HEK293T (cell line): Measurements from ENCODE around the gene CNPY3.

Source experiments
- CTCF ChIA-PET: fragments of 350-600 bp; formaldehyde crosslinking; extraction: SDS; loops from one replicate; lab custom pipeline; 2021; ENCODE audit warnings: antibody characterized with exemption, inconsistent platforms; lab: Yijun Ruan, JAX
- POLR2A ChIA-PET: fragments of 350-600 bp; formaldehyde crosslinking; extraction: SDS; loops from one replicate; lab custom pipeline; 2020; ENCODE audit warnings: antibody characterized with exemption, inconsistent platforms; lab: Yijun Ruan, JAX
- DNase-seq: peaks from one replicate; pipeline ENCODE4 v3.0.0; 2012; ENCODE audit warnings: mixed read lengths; ENCODE audit errors: extremely low spot score
- ARNT ChIP-seq: fragments of 450-650 bp; IDR thresholded peaks from 2 replicates; pipeline ENCODE4 v1.6.1; 2017; ENCODE audit warnings: mild to moderate bottlenecking
- BHLHE40 ChIP-seq: fragments of 450-650 bp; IDR thresholded peaks from 2 replicates; pipeline ENCODE4 v1.6.1; 2016; ENCODE audit warnings: mild to moderate bottlenecking, moderate library complexity, borderline replicate concordance
- CTBP1 ChIP-seq: fragments of 450-650 bp; IDR thresholded peaks from 2 replicates; pipeline ENCODE4 v1.6.1; 2016; ENCODE audit warnings: borderline replicate concordance
- ELF4 ChIP-seq: fragments of 450-650 bp; IDR thresholded peaks from 2 replicates; pipeline ENCODE4 v1.6.1; 2017; ENCODE audit warnings: antibody characterized with exemption
- FOXA1 ChIP-seq: fragments of 450-650 bp; IDR thresholded peaks from 2 replicates; pipeline ENCODE4 v1.6.1; 2016; ENCODE audit warnings: mild to moderate bottlenecking
- FOXK2 ChIP-seq: fragments of 450-650 bp; IDR thresholded peaks from 2 replicates; pipeline ENCODE4 v1.6.1; 2016; ENCODE audit warnings: mild to moderate bottlenecking
- FOXM1 ChIP-seq: fragments of 450-650 bp; IDR thresholded peaks from 2 replicates; pipeline ENCODE4 v1.6.1; 2017; ENCODE audit warnings: mild to moderate bottlenecking, borderline replicate concordance
- HDGF ChIP-seq: fragments of 450-650 bp; IDR thresholded peaks from 2 replicates; pipeline ENCODE4 v1.6.1; 2017; ENCODE audit warnings: antibody characterized with exemption, borderline replicate concordance
- L3MBTL2 ChIP-seq: fragments of 450-650 bp; conservative IDR thresholded peaks from 2 replicates; pipeline ENCODE4 v1.6.1; 2016; ENCODE audit warnings: mild to moderate bottlenecking
- LEF1 ChIP-seq: fragments of 450-650 bp; IDR thresholded peaks from 2 replicates; pipeline ENCODE4 v1.6.1; 2017; ENCODE audit warnings: mild to moderate bottlenecking, borderline replicate concordance
- NFRKB ChIP-seq: fragments of 450-650 bp; IDR thresholded peaks from 2 replicates; pipeline ENCODE4 v1.6.1; 2016; ENCODE audit warnings: mild to moderate bottlenecking, moderate library complexity
- PKNOX1 ChIP-seq: fragments of 450-650 bp; IDR thresholded peaks from 2 replicates; pipeline ENCODE4 v1.6.1; 2016
- SP1 ChIP-seq: fragments of 450-650 bp; IDR thresholded peaks from 2 replicates; pipeline ENCODE4 v1.6.1; 2017
- SUZ12 ChIP-seq: fragments of 450-650 bp; IDR thresholded peaks from 2 replicates; pipeline ENCODE4 v1.6.1; 2016; ENCODE audit warnings: mild to moderate bottlenecking
- ZNF384 ChIP-seq: fragments of 450-650 bp; IDR thresholded peaks from 2 replicates; pipeline ENCODE4 v1.6.1; 2016

The CNPY3 gene

DNA sequence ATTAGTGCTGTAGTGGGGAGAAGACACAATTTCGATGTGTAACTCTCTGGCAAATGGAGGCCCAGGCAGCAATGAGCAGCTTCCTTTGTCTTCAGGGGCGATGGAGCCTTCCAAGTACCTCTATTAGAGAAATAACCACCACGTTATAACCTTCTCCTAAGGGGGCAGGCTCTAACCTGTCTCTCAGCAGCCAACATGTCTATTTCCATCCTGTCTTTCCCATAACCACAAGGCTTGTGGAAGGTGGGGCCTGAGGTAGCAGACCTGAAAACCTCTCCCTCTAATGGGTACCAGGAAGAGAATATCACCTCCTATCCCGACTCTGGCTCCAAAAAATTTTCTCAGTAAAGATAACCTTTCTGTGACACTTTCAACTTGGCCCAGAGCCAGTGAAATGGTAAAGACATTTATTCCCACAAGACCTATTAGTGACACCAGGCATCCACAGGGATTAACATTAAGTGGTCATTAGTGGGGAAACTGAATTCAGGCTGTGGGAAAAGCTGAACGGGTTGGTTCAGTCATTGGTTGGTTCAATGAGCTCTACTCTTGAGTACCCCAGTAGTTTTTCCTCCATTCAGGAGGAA is 45.7 kb downstream of the CNPY3 start:
- CTCF ChIA-PET: interaction anchor here (0.7 kb wide), 1 partner anchor 12 kb away, joined by 3 read pairs; no protein-coding TSS in a partner anchor

GRCh38 chr6:42978487-42978838 is 49.2 kb downstream of the CNPY3 start:
- CTCF ChIA-PET: interaction anchor here (0.5 to 1.1 kb wide), 2 partner anchors 79 to 391 kb away, joined by 4 read pairs; partner anchors contain the start of gene ZNF318
- POLR2A ChIA-PET: interaction anchor here (0.7 to 3.9 kb wide), 28 partner anchors 9 to 264 kb away, joined by 3 to 47 read pairs (median 5); partner anchors contain the start of genes CNPY3, CUL7, GNMT and KLC4
- DNase-seq: peak; percentile 39
- TF ChIP-seq BHLHE40 (no peak), ZNF384 (no peak), FOXK2 (no peak), NFRKB (no peak)

More for the DNA sequence above, 45.7 kb downstream of the CNPY3 start:
- POLR2A ChIA-PET: interaction anchor here (2.1 kb wide), 1 partner anchor 9 kb away, joined by 16 read pairs; the partner anchor contains the start of gene PPP2R5D
- DNase-seq: no peak
- TF ChIP-seq FOXA1: no peak
- TF ChIP-seq ARNT: no peak
- no peak for TF ChIP-seq HDGF
- TF ChIP-seq CTBP1: no peak

- TF ChIP-seq ELF4 (peak; percentile 59), FOXK2 (no peak), L3MBTL2 (peak; percentile 36; the same call in 1 of the 2 replicates), LEF1 (peak; percentile 66; the same call in 1 of the 2 replicates), BHLHE40 (no peak)
- POLR2A ChIA-PET: interaction anchor here (0.7 to 3.9 kb wide), 32 partner anchors 9 to 265 kb away, joined by 3 to 47 read pairs (median 5); partner anchors contain the start of genes CNPY3, CUL7, GNMT and KLC4
- CTCF ChIA-PET: interaction anchor here (1.1 kb wide), 1 partner anchor 80 kb away, joined by 4 read pairs; no protein-coding TSS in a partner anchor
- peak; percentile 84 for DNase-seq
Measured at GRCh38 chr6:42978839-42979522, 49.7 kb downstream of the CNPY3 start, which contains the start of gene PEX6. TSS of gene PEX6 (minus strand) at chr6:42979181. CDS start at chr6:42979150, 31 bp downstream.

- DNase-seq: no peak
- POLR2A ChIA-PET: interaction anchor here (0.7 to 3.9 kb wide), 28 partner anchors 9 to 195 kb away, joined by 3 to 47 read pairs (median 5); partner anchors contain the start of genes CNPY3, CUL7, GNMT and KLC4
- TF ChIP-seq CTBP1 (no peak), FOXA1 (no peak), SP1 (no peak), BHLHE40 (no peak), SUZ12 (no peak), HDGF (no peak), FOXM1 (no peak), LEF1 (no peak), ZNF384 (no peak), NFRKB (no peak), PKNOX1 (no peak), ARNT (no peak), ELF4 (no peak), L3MBTL2 (no peak)
- CTCF ChIA-PET: interaction anchor here (0.6 kb wide), 1 partner anchor 415 kb away, joined by 3 read pairs; no protein-coding TSS in a partner anchor
Measured at GRCh38 chr6:42979523-42980177, 50.4 kb downstream of the CNPY3 start.

GRCh38 chr6:42981836-42982235 is 52.6 kb downstream of the CNPY3 start:
- ChIA-PET POLR2A (interaction anchor here (3.9 kb wide), 1 partner anchor 40 kb away, joined by 19 read pairs; the partner anchor contains the start of gene RRP36), CTCF (no interaction called here)
- DNase-seq: no peak
- TF ChIP-seq BHLHE40: no peak

GRCh38 chr6:42984001-42984923 is 55.0 kb downstream of the CNPY3 start, which contains the start of gene PPP2R5D:
TSS of gene PPP2R5D (plus strand) at chr6:42984570. CDS start at chr6:42984678, 108 bp downstream.
- POLR2A ChIA-PET: interaction anchor here (0.6 to 2.5 kb wide), 44 partner anchors 8 to 591 kb away, joined by 3 to 78 read pairs (median 5); partner anchors contain the start of genes CNPY3, CUL7, KLC4 and KLHDC3
- TF ChIP-seq NFRKB: no peak
- 0 out of 2 replicates have a peak, but pooled peaks have one; percentile 37 for TF ChIP-seq HDGF
- TF ChIP-seq FOXM1: no peak
- TF ChIP-seq ELF4: 0 out of 2 replicates have a peak, but pooled peaks have one; percentile 27
- TF ChIP-seq PKNOX1: no peak
- DNase-seq: peak; percentile 95
- CTCF ChIA-PET: interaction anchor here (0.8 kb wide), 1 partner anchor 159 kb away, joined by 4 read pairs; no protein-coding TSS in a partner anchor
